Ishikawa (cell line): ENCODE measurements around the gene COMMD1.
A peak's percentile ranks its signal among the peaks of the same experiment; 100 is the strongest.

Source experiments
- CEBPB ChIP-seq: IDR thresholded peaks from 2 replicates; pipeline ENCODE4 v1.6.1; 2012
- CREB1 ChIP-seq: IDR thresholded peaks from 2 replicates; pipeline ENCODE4 v1.6.1; 2012; ENCODE audit warnings: low read depth
- EGR1 ChIP-seq: IDR thresholded peaks from 2 replicates; pipeline ENCODE4 v1.6.1; 2012
- EP300 ChIP-seq: IDR thresholded peaks from 2 replicates; pipeline ENCODE4 v1.6.1; 2012; ENCODE audit warnings: borderline replicate concordance
- FOXM1 ChIP-seq: IDR thresholded peaks from 2 replicates; pipeline ENCODE4 v1.6.1; 2012; ENCODE audit warnings: low read depth, borderline replicate concordance
- MAX ChIP-seq: IDR thresholded peaks from 2 replicates; pipeline ENCODE4 v1.6.1; 2012
- NFIC ChIP-seq: IDR thresholded peaks from 2 replicates; pipeline ENCODE4 v1.6.1; 2012
- RAD21 ChIP-seq: IDR thresholded peaks from 2 replicates; pipeline ENCODE4 v1.6.1; 2012; ENCODE audit warnings: low read depth
- REST ChIP-seq: IDR thresholded peaks from 2 replicates; pipeline ENCODE4 v1.6.1; 2012; ENCODE audit warnings: low read depth, mild to moderate bottlenecking
- TAF1 ChIP-seq: IDR thresholded peaks from 2 replicates; pipeline ENCODE4 v1.6.1; 2012; ENCODE audit warnings: low read depth, mild to moderate bottlenecking
- TCF12 ChIP-seq: IDR thresholded peaks from 2 replicates; pipeline ENCODE4 v1.6.1; 2012; ENCODE audit warnings: low read depth
- TEAD4 ChIP-seq: IDR thresholded peaks from 2 replicates; pipeline ENCODE4 v1.6.1; 2012
- USF1 ChIP-seq: IDR thresholded peaks from 2 replicates; pipeline ENCODE4 v1.6.1; 2012
- YY1 ChIP-seq: IDR thresholded peaks from 2 replicates; pipeline ENCODE4 v1.6.1; 2012; ENCODE audit warnings: low read depth
- ZBTB7A ChIP-seq: IDR thresholded peaks from 2 replicates; pipeline ENCODE4 v1.6.1; 2012; ENCODE audit warnings: low read depth

Gene COMMD1

GRCh38 chr2:61905372-61906185 is at the start of gene COMMD1:
Gene COMMD1, plus strand, starts transcription at chr2:61905674. Its CDS starts 5 bp downstream, at chr2:61905679.
- TF ChIP-seq CREB1 (no peak), MAX (peak; percentile 83), CEBPB (no peak), EGR1 (no peak), FOXM1 (no peak), YY1 (peak; percentile 94), TCF12 (peak; percentile 44; the same call in 1 of the 2 replicates), RAD21 (no peak), NFIC (no peak), USF1 (peak; percentile 68), EP300 (no peak; the same call in 1 of the 2 replicates), TAF1 (peak; percentile 98), REST (0 out of 2 replicates have a peak, but pooled peaks have one; percentile 21), ZBTB7A (no peak)

- no peak for TF ChIP-seq TCF12
- no peak for TF ChIP-seq YY1
- TF ChIP-seq NFIC, result no peak
- no peak for TF ChIP-seq REST
- TF ChIP-seq CREB1, result no peak
- TF ChIP-seq MAX, result no peak
- TF ChIP-seq EP300, result no peak
- TF ChIP-seq RAD21, result no peak
- no peak for TF ChIP-seq TAF1
- no peak for TF ChIP-seq ZBTB7A
- no peak for TF ChIP-seq FOXM1
- no peak for TF ChIP-seq TEAD4
- TF ChIP-seq EGR1, result no peak
- no peak for TF ChIP-seq CEBPB
Observed at GRCh38 chr2:61857224-61857623, 48.2 kb upstream of the COMMD1 start.

GRCh38 chr2:61862085-61862484 is 43.4 kb upstream of the COMMD1 start:
- TF ChIP-seq REST (no peak), RAD21 (no peak), CEBPB (no peak), USF1 (no peak), CREB1 (no peak)

GRCh38 chr2:61876400-61876799 is 29.1 kb upstream of the COMMD1 start:
- TF ChIP-seq ZBTB7A (no peak), EGR1 (no peak), TAF1 (no peak), FOXM1 (no peak)
